Astrocyte (in vitro differentiated cells and primary cell): ENCODE measurements around the gene ANK3.

Experiments
- CTCF ChIP-seq: IDR thresholded peaks from 2 replicates; pipeline ENCODE4 v1.5.1; 2011; ENCODE audit warnings: low read depth, mild to moderate bottlenecking, inconsistent platforms, low read length, moderate library complexity; ENCODE audit not compliant: insufficient read depth
- EZH2 ChIP-seq: IDR thresholded peaks from 2 replicates; pipeline ENCODE4 v1.6.1; 2012; ENCODE audit warnings: mild to moderate bottlenecking, low read length, inconsistent platforms; ENCODE audit not compliant: insufficient read depth

GRCh38 chr10:60395711-60396110, 6.0 kb upstream of the ANK3 start:
- TF ChIP-seq CTCF (no peak), EZH2 (no peak)
